Glutamatergic neuron (in vitro differentiated cells): ENCODE measurements around the gene ZNF428. TPM values are rescaled to one million over a fixed set of nuclear protein-coding genes. Genes with fewer than 3 reads are reported as not detected.

Experiments used
- DNase-seq: peaks from one replicate; pipeline ENCODE4 v3.0.0; 2022
- H3K27ac Mint-ChIP-seq: one replicate; pipeline ENCODE4 v1.8.0; 2020; ENCODE audit warnings: mild to moderate bottlenecking, mixed read lengths, inconsistent platforms; ENCODE audit not compliant: unreplicated experiment
- H3K27me3 Mint-ChIP-seq: one replicate; pipeline ENCODE4 v1.8.0; 2020; ENCODE audit warnings: mild to moderate bottlenecking, moderate library complexity, mixed read lengths, inconsistent platforms; ENCODE audit not compliant: unreplicated experiment
- H3K36me3 Mint-ChIP-seq: one replicate; pipeline ENCODE4 v1.8.0; 2020; ENCODE audit warnings: mild to moderate bottlenecking, mixed read lengths, inconsistent platforms; ENCODE audit not compliant: unreplicated experiment
- H3K4me1 Mint-ChIP-seq: one replicate; pipeline ENCODE4 v1.8.0; 2020; ENCODE audit warnings: mild to moderate bottlenecking, low read depth, mixed read lengths, inconsistent platforms; ENCODE audit not compliant: unreplicated experiment
- H3K4me3 Mint-ChIP-seq: one replicate; pipeline ENCODE4 v1.8.0; 2020; ENCODE audit warnings: mild to moderate bottlenecking, mixed read lengths, inconsistent platforms; ENCODE audit not compliant: unreplicated experiment
- H3K9me3 Mint-ChIP-seq: one replicate; pipeline ENCODE4 v1.8.0; 2020; ENCODE audit warnings: mild to moderate bottlenecking, moderate library complexity, mixed read lengths, inconsistent platforms; ENCODE audit not compliant: unreplicated experiment
- total RNA-seq: library from RNA; stranded (reverse); fragmentation: NEBNext Ultra II Directional; extraction: Animal tissue kit (Norgen Biotek cat#: 25700); gene quantifications from one replicate; pipeline ENCODE4 v1.2.1, GENCODE V29; 2021; ENCODE audit not compliant: unreplicated experiment
- TF ChIP-seq, protein P1 (sequence below): fragments of 200-600 bp; sonication (generic); IDR thresholded peaks from one replicate; pipeline ENCODE4 v1.5.0; 2021; ENCODE audit not compliant: partially characterized antibody, unreplicated experiment

Gene ZNF428
- total RNA-seq, 1 donor from 2014 or later, result 139 TPM

DNA sequence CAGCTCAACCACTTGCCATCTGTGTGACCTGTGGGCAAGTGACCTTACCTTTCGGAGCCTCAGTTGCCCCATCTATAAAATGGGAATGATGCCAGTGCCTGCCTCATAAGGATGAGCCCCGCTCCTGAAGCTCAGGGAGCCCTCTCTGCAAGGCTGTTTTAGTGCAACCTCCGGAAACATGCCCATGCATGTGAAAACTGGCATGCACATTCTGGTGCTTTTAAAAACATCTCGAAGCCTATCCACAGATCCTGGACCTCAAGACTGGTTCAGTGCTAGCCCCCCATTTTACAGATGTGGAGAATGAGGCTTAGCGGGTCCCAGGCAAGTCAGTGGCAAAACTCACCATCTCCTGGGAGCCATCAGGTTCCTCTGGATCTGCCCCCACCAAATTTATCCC lies 14.6 kb upstream of the ZNF428 start:
- Mint-ChIP-seq H3K9me3 (peaks cover 9% of the 10 kb centered on the region), H3K27ac (no peak overlapping the region), H3K4me3 (no peak overlapping the region), H3K4me1 (peaks cover 6% of the 10 kb centered on the region), H3K27me3 (peaks cover 9% of the 10 kb centered on the region), H3K36me3 (peaks cover 3% of the 10 kb centered on the region)
- TF ChIP-seq, protein P1, sequence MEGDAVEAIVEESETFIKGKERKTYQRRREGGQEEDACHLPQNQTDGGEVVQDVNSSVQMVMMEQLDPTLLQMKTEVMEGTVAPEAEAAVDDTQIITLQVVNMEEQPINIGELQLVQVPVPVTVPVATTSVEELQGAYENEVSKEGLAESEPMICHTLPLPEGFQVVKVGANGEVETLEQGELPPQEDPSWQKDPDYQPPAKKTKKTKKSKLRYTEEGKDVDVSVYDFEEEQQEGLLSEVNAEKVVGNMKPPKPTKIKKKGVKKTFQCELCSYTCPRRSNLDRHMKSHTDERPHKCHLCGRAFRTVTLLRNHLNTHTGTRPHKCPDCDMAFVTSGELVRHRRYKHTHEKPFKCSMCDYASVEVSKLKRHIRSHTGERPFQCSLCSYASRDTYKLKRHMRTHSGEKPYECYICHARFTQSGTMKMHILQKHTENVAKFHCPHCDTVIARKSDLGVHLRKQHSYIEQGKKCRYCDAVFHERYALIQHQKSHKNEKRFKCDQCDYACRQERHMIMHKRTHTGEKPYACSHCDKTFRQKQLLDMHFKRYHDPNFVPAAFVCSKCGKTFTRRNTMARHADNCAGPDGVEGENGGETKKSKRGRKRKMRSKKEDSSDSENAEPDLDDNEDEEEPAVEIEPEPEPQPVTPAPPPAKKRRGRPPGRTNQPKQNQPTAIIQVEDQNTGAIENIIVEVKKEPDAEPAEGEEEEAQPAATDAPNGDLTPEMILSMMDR, result no peak
- no peak for DNase-seq

DNA sequence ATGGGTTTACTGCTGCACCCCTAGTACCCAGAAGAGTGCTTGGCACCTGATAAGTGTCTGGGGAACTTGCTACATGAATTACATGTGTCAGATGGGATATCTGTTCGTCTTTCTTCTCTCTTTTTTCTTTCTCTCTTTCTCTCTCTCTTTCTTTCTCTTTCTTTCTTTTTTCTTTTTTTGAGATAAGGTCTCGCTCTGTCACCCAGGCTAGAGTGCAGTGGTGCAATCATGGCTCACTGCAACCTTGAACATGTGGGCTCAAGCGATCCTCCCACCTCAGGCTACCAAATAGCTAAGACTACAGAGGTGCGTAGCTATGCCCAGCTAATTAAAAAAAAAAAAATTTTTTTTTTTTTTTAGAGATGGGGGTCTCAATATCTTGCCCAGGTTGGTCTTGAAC lies 14.1 kb upstream of the ZNF428 start:
- Mint-ChIP-seq H3K27me3 (peaks cover 3% of the 10 kb centered on the region), H3K4me1 (peaks cover 6% of the 10 kb centered on the region), H3K9me3 (peaks cover 4% of the 10 kb centered on the region), H3K36me3 (peaks cover 3% of the 10 kb centered on the region), H3K27ac (no peak overlapping the region), H3K4me3 (no peak overlapping the region)
- TF ChIP-seq, protein P1, result no peak
- no peak for DNase-seq

DNA sequence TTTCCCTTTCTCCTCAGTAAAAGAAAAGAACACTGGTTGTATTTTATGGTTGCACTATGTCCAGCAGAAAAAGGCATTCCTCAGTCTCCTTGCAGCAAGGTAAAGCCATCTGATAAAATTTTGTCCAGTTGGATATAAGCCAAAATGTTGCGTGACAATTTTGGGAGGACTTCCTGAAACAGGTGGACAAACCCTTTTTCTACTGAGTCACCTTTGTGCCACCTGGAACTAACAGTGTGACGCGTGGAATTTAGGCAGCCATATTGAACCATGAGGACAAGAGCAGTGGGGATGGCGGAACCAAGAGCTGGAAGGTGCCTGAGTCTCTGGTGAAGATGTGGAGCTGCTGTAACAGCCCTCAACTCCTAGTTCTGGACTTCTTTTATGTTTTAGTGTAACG lies 12.1 kb upstream of the ZNF428 start:
- Mint-ChIP-seq H3K4me3 (no peak overlapping the region), H3K36me3 (no peaks in the 10 kb centered on the region), H3K27me3 (peaks cover 4% of the 10 kb centered on the region), H3K9me3 (no peaks in the 10 kb centered on the region), H3K4me1 (peaks cover 16% of the 10 kb centered on the region), H3K27ac (no peak overlapping the region)
- TF ChIP-seq, protein P1, result no peak
- DNase-seq, result no peak

DNA sequence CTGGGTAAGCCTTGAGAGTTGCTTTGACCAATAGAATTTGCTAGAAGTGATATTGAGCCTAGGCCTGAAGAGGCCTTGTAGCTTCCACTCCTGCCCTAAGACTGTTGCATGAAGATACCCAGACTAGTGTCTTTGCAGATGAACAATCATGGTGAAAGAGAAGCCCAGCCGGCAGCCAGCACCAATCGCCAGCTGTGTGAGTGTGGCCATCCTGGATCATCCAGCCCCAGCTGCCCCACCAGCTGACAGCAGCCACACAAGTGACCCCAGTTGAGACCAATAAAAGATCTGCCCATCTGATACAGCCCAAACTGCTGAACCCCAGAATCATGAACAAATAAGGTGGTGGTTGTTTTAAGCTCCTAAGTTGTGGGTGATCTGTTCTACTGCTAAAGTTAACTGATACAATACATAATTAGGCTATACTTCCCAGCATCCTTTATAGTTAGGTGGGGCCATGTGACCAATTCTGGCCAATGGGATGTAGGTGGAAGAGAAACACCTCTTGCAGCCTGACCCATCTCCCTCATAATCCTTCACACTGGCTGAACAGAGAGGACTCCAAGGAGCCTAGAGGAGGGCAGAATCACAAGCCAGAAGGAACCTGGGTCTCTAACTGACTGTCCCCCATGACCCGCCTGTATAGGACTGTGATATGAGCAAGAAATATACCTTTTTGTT lies 9.4 kb upstream of the ZNF428 start:
- Mint-ChIP-seq H3K27me3 (peaks cover 4% of the 10 kb centered on the region), H3K9me3 (peaks cover 2% of the 10 kb centered on the region), H3K4me3 (no peak overlapping the region), H3K36me3 (peaks cover 5% of the 10 kb centered on the region), H3K4me1 (peaks cover 16% of the 10 kb centered on the region), H3K27ac (no peak overlapping the region)
- TF ChIP-seq, protein P1, result no peak
- DNase-seq, result no peak

DNA sequence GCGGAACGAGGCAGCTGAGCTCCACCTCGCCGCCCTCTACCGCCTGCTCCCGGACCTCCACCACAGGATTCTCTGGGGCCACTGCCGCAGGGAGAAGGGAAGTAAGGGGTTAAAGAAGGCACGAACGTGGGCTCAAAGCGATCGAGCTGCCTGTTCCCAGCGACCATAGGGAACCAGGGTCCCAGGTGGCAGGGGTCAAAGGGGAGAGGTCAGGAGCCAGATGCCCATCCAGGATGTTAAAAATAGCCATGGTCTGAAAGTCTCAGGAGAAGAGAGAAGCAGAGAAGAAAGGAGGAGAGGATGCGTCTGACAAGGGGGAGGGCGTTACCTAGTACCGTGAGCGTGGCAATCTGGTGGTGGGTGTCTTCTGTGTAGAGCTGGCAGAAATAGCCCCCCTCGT lies 7.4 kb upstream of the ZNF428 start:
- Mint-ChIP-seq H3K4me3 (peak overlapping the region; percentile 73), H3K4me1 (peaks cover 16% of the 10 kb centered on the region), H3K9me3 (peaks cover 2% of the 10 kb centered on the region), H3K27me3 (peaks cover 4% of the 10 kb centered on the region), H3K27ac (peak overlapping the region; percentile 72), H3K36me3 (peaks cover 5% of the 10 kb centered on the region)
- TF ChIP-seq, protein P1, result no peak
- no peak for DNase-seq
